Right lobe of liver (tissue), 6 donors: ENCODE data around the gene ZNF202. TPM values are rescaled to one million over a fixed set of nuclear protein-coding genes. Genes with fewer than 3 reads are reported as not detected.

Experiments
- ATAC-seq, 4 donors: fragments of 200-7000 bp; cut with Tn5 transposase; one replicate each; pipeline ENCODE4 v1.9.1; 2020; ENCODE audit warnings: mild to moderate bottlenecking in 4 of 4, moderate library complexity in 4 of 4
- DNase-seq, 3 donors: peaks; one replicate each; pipeline ENCODE4 v3.0.0-alpha.2; 2020
- H3K27ac ChIP-seq, 3 donors: fragments of 200-600 bp; one replicate each; pipeline ENCODE4 v1.8.0; 2022
- H3K27me3 ChIP-seq, 2 donors: fragments of 200-600 bp; one replicate each; pipeline ENCODE4 v1.8.0; 2022
- H3K36me3 ChIP-seq, 4 donors: fragments of 200-600 bp; sonication (generic) in 1 of 4; one replicate each; pipeline versions ENCODE4 v1.5.1 to v1.8.0; 2017 to 2022; ENCODE audit warnings: control low read depth in 1 of 4
- H3K4me1 ChIP-seq, 4 donors: fragments of 200-600 bp; sonication (generic) in 1 of 4; one replicate each; pipeline versions ENCODE4 v1.5.1 to v1.8.0; 2017 to 2022; ENCODE audit warnings: control low read depth in 1 of 4
- H3K4me3 ChIP-seq, 3 donors: fragments of 200-600 bp; one replicate each; pipeline ENCODE4 v1.8.0; 2022
- H3K9me3 ChIP-seq, 4 donors: fragments of 200-600 bp; sonication (generic) in 1 of 4; one replicate each; pipeline versions ENCODE4 v1.5.1 to v1.8.0; 2017 to 2022; ENCODE audit warnings: control low read depth in 1 of 4
- POLR2A ChIP-seq: fragments of 450-650 bp; IDR thresholded peaks from one replicate; pipeline ENCODE4 v1.6.1; 2017; ENCODE audit warnings: antibody characterized with exemption, mild to moderate bottlenecking
- WGBS: methylation state at CpG from one replicate; pipeline ENCODE4 v1.1.6; 2018; ENCODE audit warnings: low coverage, low lambda C conversion rate; ENCODE audit not compliant: insufficient coverage; ENCODE audit errors: missing lambda C conversion rate; 5-methylcytosine and 5-hydroxymethylcytosine counted together
- intact Hi-C, 2 donors: fragments of 100-400 bp; cut with DNase I; formaldehyde crosslinking; loops; one replicate each; pipeline versions ENCODE4 v1.11.2 to v1.14.1; 2022
- total RNA-seq, 6 experiments: library from RNA; depleted of rRNA in 2 of 6; stranded (reverse); fragments of >200 nt in 2 of 6; fragmentation: NEBNext Ultra II Directional in 3 of 6; extraction: Animal tissue kit (Norgen Biotek cat#: 25700) in 3 of 6; gene quantifications; one replicate each; pipeline versions ENCODE4 v1.1.0 to v1.2.4, GENCODE V29; 2016 to 2023
- TF ChIP-seq, protein P1 (sequence below), 4 donors: fragments of 200-600 bp in 3 of 4; fragments of 450-650 bp in 1 of 4; IDR thresholded peaks; one replicate each; pipeline versions ENCODE4 v1.5.1 to v1.8.0; 2016 to 2022; ENCODE audit warnings: antibody characterized with exemption in 4 of 4, mild to moderate bottlenecking in 2 of 4
- donor health status: DM: no; HTN: yes; CAD: no.
- donor health status: DM: no; HTN: no; CAD: no.
- donor health status: DM: no; HTN: no; CAD: no.
- donor health status: DM: no; HTN: yes; CAD: no.
- donor health status: DM: no; HTN: yes; CAD: no.

Gene ZNF202
- total RNA-seq, 6 experiments from 2014 or later: 2.0 to 4.0 (median 2.7) TPM

DNA sequence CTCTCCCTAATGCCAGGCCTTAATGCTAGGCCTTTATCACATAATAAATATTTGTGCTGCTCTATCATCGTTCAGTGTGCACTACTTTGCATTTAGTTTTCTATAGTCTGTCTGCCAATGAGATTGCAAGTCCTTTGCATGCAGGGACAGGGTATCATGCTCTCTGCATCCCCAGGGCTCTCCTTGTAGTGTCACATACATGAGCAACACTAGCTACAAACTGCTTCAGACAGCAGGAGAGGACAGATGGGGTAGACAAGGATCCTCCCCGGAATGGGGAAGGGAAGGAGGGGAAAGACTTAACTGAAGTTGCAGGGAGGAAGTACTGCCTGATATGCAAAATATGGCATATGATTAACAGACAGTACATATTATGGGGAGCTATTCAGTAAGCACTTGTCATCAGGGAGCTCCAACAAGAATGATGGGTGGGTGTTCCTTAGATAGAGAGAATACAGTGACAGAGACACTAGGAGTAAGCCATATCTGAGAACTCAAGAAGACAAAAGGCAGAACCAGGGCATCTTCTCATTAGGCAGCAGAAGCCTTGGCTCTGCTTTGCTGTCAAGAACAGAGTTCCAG lies 42.8 kb downstream of the ZNF202 start:
- H3K9me3 ChIP-seq: no peaks in the 10 kb centered on the region
- no peak overlapping the region for H3K27ac ChIP-seq
- ATAC-seq: no peak
- no peak for TF ChIP-seq POLR2A
- TF ChIP-seq, protein P1, sequence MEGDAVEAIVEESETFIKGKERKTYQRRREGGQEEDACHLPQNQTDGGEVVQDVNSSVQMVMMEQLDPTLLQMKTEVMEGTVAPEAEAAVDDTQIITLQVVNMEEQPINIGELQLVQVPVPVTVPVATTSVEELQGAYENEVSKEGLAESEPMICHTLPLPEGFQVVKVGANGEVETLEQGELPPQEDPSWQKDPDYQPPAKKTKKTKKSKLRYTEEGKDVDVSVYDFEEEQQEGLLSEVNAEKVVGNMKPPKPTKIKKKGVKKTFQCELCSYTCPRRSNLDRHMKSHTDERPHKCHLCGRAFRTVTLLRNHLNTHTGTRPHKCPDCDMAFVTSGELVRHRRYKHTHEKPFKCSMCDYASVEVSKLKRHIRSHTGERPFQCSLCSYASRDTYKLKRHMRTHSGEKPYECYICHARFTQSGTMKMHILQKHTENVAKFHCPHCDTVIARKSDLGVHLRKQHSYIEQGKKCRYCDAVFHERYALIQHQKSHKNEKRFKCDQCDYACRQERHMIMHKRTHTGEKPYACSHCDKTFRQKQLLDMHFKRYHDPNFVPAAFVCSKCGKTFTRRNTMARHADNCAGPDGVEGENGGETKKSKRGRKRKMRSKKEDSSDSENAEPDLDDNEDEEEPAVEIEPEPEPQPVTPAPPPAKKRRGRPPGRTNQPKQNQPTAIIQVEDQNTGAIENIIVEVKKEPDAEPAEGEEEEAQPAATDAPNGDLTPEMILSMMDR (IDR thresholded peaks at IDR 0.05): no peak
- intact Hi-C loops: no loop called here
- H3K36me3 ChIP-seq: no peaks in the 10 kb centered on the region
- H3K4me3 ChIP-seq: no peak overlapping the region
- H3K27me3 ChIP-seq: no peaks in the 10 kb centered on the region
- 24% methylated on average over 2 of the region's 2 CpGs for WGBS
- no peak for DNase-seq
- no peaks in the 10 kb centered on the region for H3K4me1 ChIP-seq

DNA sequence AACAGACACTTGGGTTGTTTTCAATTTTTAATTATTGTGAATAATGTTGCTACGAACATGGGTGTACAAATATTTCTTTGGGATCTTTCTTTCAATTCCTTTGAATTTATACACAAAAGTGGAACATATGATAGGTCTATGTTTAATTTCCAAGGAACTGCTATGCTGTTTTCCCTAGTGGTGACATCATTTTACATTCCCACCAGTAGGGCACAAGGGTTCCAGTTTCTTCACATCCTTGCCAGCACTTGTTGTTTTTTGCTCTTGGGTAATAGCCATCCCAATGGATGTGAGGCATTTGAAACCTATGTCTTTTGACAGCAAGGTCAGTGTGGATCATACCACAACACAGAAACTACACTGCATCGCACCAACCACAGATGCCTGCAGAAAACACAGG lies 45.3 kb downstream of the ZNF202 start:
- ATAC-seq: no peak
- DNase-seq: no peak
- Histone ChIP-seq H3K27ac (no peak overlapping the region), H3K9me3 (no peaks in the 10 kb centered on the region), H3K4me1 (no peaks in the 10 kb centered on the region), H3K27me3 (no peaks in the 10 kb centered on the region), H3K4me3 (no peak overlapping the region), H3K36me3 (no peaks in the 10 kb centered on the region)
- TF ChIP-seq, protein P1 (IDR thresholded peaks at IDR 0.05): no peak
- TF ChIP-seq POLR2A: no peak
- WGBS: 76% methylated on average over 2 of the region's 2 CpGs
- intact Hi-C loops: no loop called here

GRCh38 chr11:123695231-123695630 lies 46.2 kb downstream of the ZNF202 start:
- no peak for ATAC-seq
- Histone ChIP-seq H3K4me3 (no peak overlapping the region), H3K4me1 (no peaks in the 10 kb centered on the region), H3K27me3 (no peaks in the 10 kb centered on the region), H3K36me3 (no peaks in the 10 kb centered on the region), H3K9me3 (no peaks in the 10 kb centered on the region), H3K27ac (no peak overlapping the region)
- intact Hi-C loops: no loop called here
- 66% methylated on average over 6 of the region's 9 CpGs for WGBS
- TF ChIP-seq, protein P1 (IDR thresholded peaks at IDR 0.05): no peak
- TF ChIP-seq POLR2A: no peak
- no peak for DNase-seq

DNA sequence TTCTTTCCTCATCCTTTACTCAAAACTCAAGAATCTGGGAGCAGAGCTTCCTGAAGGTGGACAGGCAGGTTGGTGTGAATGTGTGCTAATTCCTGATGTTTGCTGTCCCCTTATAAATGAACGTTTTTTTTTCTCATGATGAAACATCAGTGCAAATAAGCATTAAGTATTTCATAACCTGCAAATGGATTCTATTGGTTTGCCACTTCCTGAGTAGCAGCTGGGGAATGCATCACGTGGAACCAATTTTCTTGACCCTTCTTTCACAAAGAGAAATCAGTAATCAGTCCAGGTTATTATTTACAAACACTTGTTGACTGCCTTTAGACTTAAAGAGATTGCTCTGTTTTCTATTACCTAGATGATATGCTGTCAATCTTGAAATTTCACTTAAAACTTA lies 46.9 kb downstream of the ZNF202 start:
- Histone ChIP-seq H3K4me1 (no peaks in the 10 kb centered on the region), H3K4me3 (no peak overlapping the region), H3K27me3 (no peaks in the 10 kb centered on the region), H3K27ac (no peak overlapping the region), H3K36me3 (no peaks in the 10 kb centered on the region), H3K9me3 (no peaks in the 10 kb centered on the region)
- intact Hi-C loops: no loop called here
- DNase-seq (no peak), ATAC-seq (no peak)
- TF ChIP-seq, protein P1 (IDR thresholded peaks at IDR 0.05): no peak
- TF ChIP-seq POLR2A: no peak
- WGBS: 11% methylated on average over 2 of the region's 2 CpGs

GRCh38 chr11:123692961-123693360 lies 48.5 kb downstream of the ZNF202 start:
- intact Hi-C loops: no loop called here
- H3K4me1 ChIP-seq: no peaks in the 10 kb centered on the region
- no peak overlapping the region for H3K27ac ChIP-seq
- ATAC-seq (no peak), DNase-seq (no peak)
- TF ChIP-seq POLR2A: no peak
- TF ChIP-seq, protein P1 (IDR thresholded peaks at IDR 0.05): no peak
- H3K27me3 ChIP-seq: no peaks in the 10 kb centered on the region
- no peaks in the 10 kb centered on the region for H3K36me3 ChIP-seq
- H3K9me3 ChIP-seq: no peaks in the 10 kb centered on the region
- H3K4me3 ChIP-seq: no peak overlapping the region
